Measurements from ENCODE around the gene PPP1R3F. TPM values are rescaled to one million over a fixed set of nuclear protein-coding genes. Genes with fewer than 3 reads are reported as not detected.

Gene PPP1R3F
- total and polyA plus RNA-seq, 9 of the 15 experiments (the other 6 are each of a cell fraction or from before 2014, with no cell fraction given), result 0.03 to 0.91 (median 0.43) TPM; not detected in 1

DNA sequence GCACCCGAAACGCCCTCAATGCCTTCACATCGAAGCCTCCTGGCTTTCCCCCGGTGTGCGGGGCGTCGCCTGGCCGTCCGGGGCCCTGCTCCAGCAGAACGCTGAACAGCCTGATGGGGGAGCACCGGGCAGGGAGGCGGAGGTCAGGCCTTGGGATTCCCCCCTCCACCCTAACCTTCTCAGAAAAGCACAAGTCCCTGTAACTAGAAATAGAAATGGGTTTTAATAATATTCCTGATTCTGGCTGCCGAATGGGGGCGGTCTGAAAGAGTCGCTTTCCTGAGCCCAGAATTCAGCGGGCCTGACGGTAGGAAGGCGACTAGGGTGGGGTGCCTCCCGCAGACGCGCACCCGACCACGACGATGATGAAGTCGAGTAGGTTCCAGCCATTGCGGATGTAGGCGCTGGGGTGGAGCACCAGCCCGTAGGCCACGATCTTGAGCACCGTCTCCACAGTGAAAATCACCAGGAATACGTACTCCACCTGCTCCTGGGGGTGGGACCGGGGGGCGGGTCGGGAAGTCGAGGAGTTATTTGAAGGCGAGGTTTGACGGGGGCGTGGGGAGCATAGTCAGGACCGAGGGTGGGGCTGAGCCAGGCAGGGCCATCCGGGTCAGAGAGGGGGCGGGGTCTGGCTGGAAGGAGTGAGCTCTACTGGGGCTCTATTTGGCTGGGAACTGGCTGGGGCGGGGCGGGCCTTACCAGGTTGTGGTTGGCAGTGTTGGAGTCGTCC lies 38.9 kb upstream of the PPP1R3F start (continued):
- TF ChIP-seq, protein P1, sequence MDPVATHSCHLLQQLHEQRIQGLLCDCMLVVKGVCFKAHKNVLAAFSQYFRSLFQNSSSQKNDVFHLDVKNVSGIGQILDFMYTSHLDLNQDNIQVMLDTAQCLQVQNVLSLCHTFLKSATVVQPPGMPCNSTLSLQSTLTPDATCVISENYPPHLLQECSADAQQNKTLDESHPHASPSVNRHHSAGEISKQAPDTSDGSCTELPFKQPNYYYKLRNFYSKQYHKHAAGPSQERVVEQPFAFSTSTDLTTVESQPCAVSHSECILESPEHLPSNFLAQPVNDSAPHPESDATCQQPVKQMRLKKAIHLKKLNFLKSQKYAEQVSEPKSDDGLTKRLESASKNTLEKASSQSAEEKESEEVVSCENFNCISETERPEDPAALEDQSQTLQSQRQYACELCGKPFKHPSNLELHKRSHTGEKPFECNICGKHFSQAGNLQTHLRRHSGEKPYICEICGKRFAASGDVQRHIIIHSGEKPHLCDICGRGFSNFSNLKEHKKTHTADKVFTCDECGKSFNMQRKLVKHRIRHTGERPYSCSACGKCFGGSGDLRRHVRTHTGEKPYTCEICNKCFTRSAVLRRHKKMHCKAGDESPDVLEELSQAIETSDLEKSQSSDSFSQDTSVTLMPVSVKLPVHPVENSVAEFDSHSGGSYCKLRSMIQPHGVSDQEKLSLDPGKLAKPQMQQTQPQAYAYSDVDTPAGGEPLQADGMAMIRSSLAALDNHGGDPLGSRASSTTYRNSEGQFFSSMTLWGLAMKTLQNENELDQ (CRISPR knock-in tag; IDR thresholded peaks at IDR 0.05; ENCODE audit: borderline replicate concordance), result no peak
- TF ChIP-seq STAT5A (IDR thresholded peaks at IDR 0.05; ENCODE audit: borderline replicate concordance, low read length) (no peak), IFI16 (CRISPR knock-in tag; IDR thresholded peaks at IDR 0.05) (no peak), ASH1L (IDR thresholded peaks at IDR 0.05; ENCODE audit: borderline replicate concordance, low read depth, partially characterized antibody) (no peak), TCFL5 (CRISPR knock-in tag; conservative IDR thresholded peaks at IDR 0.05) (no peak), C11orf30 (IDR thresholded peaks at IDR 0.05; ENCODE audit: low read depth) (no peak), YY1 (IDR thresholded peaks at IDR 0.05; ENCODE audit: borderline replicate concordance in 1 of 3, control insufficient read depth in 1 of 3, extremely low read depth in 1 of 3, insufficient read depth in 3 of 3, insufficient read length in 1 of 3, insufficient replicate concordance in 2 of 3, low read depth in 1 of 3, low read length in 2 of 3) (no peak), ZNF449 (CRISPR knock-in tag; IDR thresholded peaks at IDR 0.05) (no peak), DACH1 (IDR thresholded peaks at IDR 0.05; ENCODE audit: partially characterized antibody) (no peak), SNAPC5 (CRISPR knock-in tag; IDR thresholded peaks at IDR 0.05) (no peak), FIP1L1 (IDR thresholded peaks at IDR 0.05; ENCODE audit: low read depth, low read length, poor library complexity, severe bottlenecking) (no peak), EP400 (IDR thresholded peaks at IDR 0.05) (peak; percentile 61), ZNF121 (CRISPR knock-in tag; conservative IDR thresholded peaks at IDR 0.05) (no peak), FOSL1 (tag; conservative IDR thresholded peaks at IDR 0.05) (no peak), ZBTB33 (CRISPR knock-in tag; IDR thresholded peaks at IDR 0.05) (no peak), ZNF764 (CRISPR knock-in tag; IDR thresholded peaks at IDR 0.05; ENCODE audit: low read depth) (no peak), ZNF23 (CRISPR knock-in tag; IDR thresholded peaks at IDR 0.05) (no peak), ZNF165 (CRISPR knock-in tag; IDR thresholded peaks at IDR 0.05; ENCODE audit: borderline replicate concordance) (no peak)
- TF ChIP-seq, protein P2, sequence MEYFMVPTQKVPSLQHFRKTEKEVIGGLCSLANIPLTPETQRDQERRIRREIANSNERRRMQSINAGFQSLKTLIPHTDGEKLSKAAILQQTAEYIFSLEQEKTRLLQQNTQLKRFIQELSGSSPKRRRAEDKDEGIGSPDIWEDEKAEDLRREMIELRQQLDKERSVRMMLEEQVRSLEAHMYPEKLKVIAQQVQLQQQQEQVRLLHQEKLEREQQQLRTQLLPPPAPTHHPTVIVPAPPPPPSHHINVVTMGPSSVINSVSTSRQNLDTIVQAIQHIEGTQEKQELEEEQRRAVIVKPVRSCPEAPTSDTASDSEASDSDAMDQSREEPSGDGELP (CRISPR knock-in tag; IDR thresholded peaks at IDR 0.05; ENCODE audit: borderline replicate concordance), result peak; percentile 36; the same call in 1 of the 2 replicates

Measured in K562 (cell line).